AG08396 (cell line): ENCODE results near the gene PREX1.
"Not testable (repeated sequence)": the region's sequence is repeated elsewhere in the genome, so short reads cannot be mapped to it uniquely, and the experiment has no call there.

Experiments
- DNase-seq: peaks from one replicate; pipeline ENCODE4 v3.0.0; 2012; ENCODE audit warnings: low spot score, mixed read lengths

PREX1 gene

GRCh38 chr20:48774696-48775095, 53.1 kb downstream of the PREX1 start:
- DNase-seq: no peak

- DNase-seq: no peak
Observed at GRCh38 chr20:48773837-48774418, 53.9 kb downstream of the PREX1 start.

GRCh38 chr20:48772183-48772976, 55.4 kb downstream of the PREX1 start:
- no peak for DNase-seq

- no peak for DNase-seq
Observed at GRCh38 chr20:48771542-48771941, 56.3 kb downstream of the PREX1 start.

- no peak for DNase-seq
Observed at GRCh38 chr20:48770700-48771442, 56.9 kb downstream of the PREX1 start.

- DNase-seq: no peak
Observed at GRCh38 chr20:48769069-48769983, 58.5 kb downstream of the PREX1 start.

GRCh38 chr20:48766961-48767960, 60.5 kb downstream of the PREX1 start:
- no peak for DNase-seq

GRCh38 chr20:48766205-48766604, 61.6 kb downstream of the PREX1 start:
- DNase-seq: no peak

- DNase-seq: no peak
Observed at GRCh38 chr20:48765359-48765758, 62.4 kb downstream of the PREX1 start.

- DNase-seq: no peak
Observed at GRCh38 chr20:48763216-48763914, 64.4 kb downstream of the PREX1 start.

GRCh38 chr20:48761874-48762273, 65.9 kb downstream of the PREX1 start:
- no peak for DNase-seq

- no peak for DNase-seq
Observed at GRCh38 chr20:48761023-48761785, 66.6 kb downstream of the PREX1 start.

- no peak for DNase-seq
Observed at GRCh38 chr20:48760403-48760983, 67.3 kb downstream of the PREX1 start.

GRCh38 chr20:48759631-48760245, 68.1 kb downstream of the PREX1 start:
- no peak for DNase-seq

GRCh38 chr20:48758206-48758820, 69.5 kb downstream of the PREX1 start:
- no peak for DNase-seq

GRCh38 chr20:48756774-48757173, 71.0 kb downstream of the PREX1 start:
- not testable (repeated sequence) for DNase-seq

GRCh38 chr20:48754292-48754691, 73.5 kb downstream of the PREX1 start:
- no peak for DNase-seq

GRCh38 chr20:48752963-48753362, 74.8 kb downstream of the PREX1 start:
- DNase-seq: no peak
